GM12878 (cell line): ENCODE results near the gene PC.

Experiments
- CTCF ChIP-seq, 3 experiments: IDR thresholded peaks in 2 of 3; conservative IDR thresholded peaks in 1 of 3; 2 replicates each; pipeline ENCODE4 v1.5.1; 2011; ENCODE audit warnings: low read depth in 3 of 3, low read length in 3 of 3, mild to moderate bottlenecking in 3 of 3, control low read depth in 2 of 3, moderate library complexity in 2 of 3, inconsistent platforms in 1 of 3, mixed read lengths in 1 of 3; ENCODE audit not compliant: control insufficient read depth in 2 of 3, insufficient read depth in 1 of 3; ENCODE audit errors: extremely low read depth in 1 of 3
- MYC ChIP-seq: IDR thresholded peaks from 2 replicates; pipeline ENCODE4 v1.6.1; 2011; ENCODE audit warnings: mild to moderate bottlenecking, low read length, moderate library complexity, inconsistent platforms; ENCODE audit not compliant: insufficient read depth, insufficient replicate concordance, insufficient read length, severe bottlenecking
- POLR2A ChIP-seq: IDR thresholded peaks from 2 replicates; pipeline ENCODE4 v1.6.1; 2011; ENCODE audit warnings: low read depth, mild to moderate bottlenecking, low read length

GRCh38 chr11:66964495-66964894 lies 6.3 kb upstream of the PC start:
- no peak for TF ChIP-seq CTCF (IDR thresholded peaks at IDR 0.05 in 2 of 3, conservative IDR thresholded peaks at IDR 0.05 in 1 of 3; ENCODE audit: control insufficient read depth in 2 of 3, extremely low read depth in 1 of 3, insufficient read depth in 1 of 3, low read depth in 3 of 3, low read length in 3 of 3)
- no peak for TF ChIP-seq POLR2A
- no peak for TF ChIP-seq MYC
